LNCAP (cell line): ENCODE measurements around the gene ZNF791.

Experiments
- TF ChIP-seq, protein P1 (sequence below): fragments of 450-650 bp; IDR thresholded peaks from 2 replicates; pipeline ENCODE4 v1.5.1; 2017; ENCODE audit warnings: mild to moderate bottlenecking

ZNF791 gene

GRCh38 chr19:12610540-12611360 is at the start of gene ZNF791, which contains the start of gene ZNF490:
Gene ZNF791, plus strand, starts transcription at chr19:12610920. Its CDS starts 160 bp downstream, at chr19:12611080.
Gene ZNF490, minus strand, starts transcription at chr19:12610813. Its CDS starts 133 bp downstream, at chr19:12610680.
- TF ChIP-seq, protein P1, sequence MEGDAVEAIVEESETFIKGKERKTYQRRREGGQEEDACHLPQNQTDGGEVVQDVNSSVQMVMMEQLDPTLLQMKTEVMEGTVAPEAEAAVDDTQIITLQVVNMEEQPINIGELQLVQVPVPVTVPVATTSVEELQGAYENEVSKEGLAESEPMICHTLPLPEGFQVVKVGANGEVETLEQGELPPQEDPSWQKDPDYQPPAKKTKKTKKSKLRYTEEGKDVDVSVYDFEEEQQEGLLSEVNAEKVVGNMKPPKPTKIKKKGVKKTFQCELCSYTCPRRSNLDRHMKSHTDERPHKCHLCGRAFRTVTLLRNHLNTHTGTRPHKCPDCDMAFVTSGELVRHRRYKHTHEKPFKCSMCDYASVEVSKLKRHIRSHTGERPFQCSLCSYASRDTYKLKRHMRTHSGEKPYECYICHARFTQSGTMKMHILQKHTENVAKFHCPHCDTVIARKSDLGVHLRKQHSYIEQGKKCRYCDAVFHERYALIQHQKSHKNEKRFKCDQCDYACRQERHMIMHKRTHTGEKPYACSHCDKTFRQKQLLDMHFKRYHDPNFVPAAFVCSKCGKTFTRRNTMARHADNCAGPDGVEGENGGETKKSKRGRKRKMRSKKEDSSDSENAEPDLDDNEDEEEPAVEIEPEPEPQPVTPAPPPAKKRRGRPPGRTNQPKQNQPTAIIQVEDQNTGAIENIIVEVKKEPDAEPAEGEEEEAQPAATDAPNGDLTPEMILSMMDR: no peak

- TF ChIP-seq, protein P1: peak; percentile 98
Observed at GRCh38 chr19:12564016-12564664, 46.6 kb upstream of the ZNF791 start.

GRCh38 chr19:12567951-12568350 is 42.8 kb upstream of the ZNF791 start:
- TF ChIP-seq, protein P1: no peak

DNA sequence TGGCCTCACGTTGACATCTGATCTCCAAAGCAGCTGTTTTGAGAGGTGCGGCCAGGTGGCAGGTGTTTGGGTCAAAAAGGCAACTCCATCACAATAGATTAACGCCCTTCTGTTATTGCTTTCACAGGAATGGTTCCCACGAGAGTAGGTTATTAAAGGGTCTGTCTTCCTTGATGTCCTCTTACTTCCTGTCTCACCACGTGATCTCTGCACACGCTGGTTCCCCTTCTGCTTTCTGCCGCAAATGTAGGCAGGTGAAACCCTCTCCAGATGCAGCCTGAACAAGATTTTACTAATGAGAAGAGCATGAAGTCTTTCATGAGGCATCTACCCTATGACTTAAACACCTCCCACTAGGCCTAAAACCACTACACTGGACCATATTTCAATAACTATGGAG is 36.7 kb upstream of the ZNF791 start:
- TF ChIP-seq, protein P1: no peak

DNA sequence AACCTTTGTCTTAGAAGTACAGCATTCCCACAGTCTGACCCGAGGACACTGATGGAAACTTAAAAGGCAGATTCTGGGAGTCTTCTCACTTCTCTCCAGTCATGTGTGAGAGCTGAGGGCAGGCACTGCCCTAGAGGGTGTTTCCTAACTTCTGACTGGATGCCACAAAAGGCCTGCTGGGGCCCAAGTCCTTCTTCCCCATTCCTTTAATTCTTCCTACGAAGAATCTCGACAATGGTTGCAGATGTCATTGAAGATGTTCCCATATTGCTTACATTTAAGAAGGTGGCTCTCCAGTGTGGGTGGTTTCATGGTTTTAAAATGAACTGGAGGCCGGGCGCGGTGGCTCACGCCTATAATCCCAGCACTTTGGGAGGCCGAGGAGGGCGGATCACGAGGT is 32.1 kb upstream of the ZNF791 start:
- TF ChIP-seq, protein P1: no peak

GRCh38 chr19:12580180-12580694 is 30.5 kb upstream of the ZNF791 start:
- TF ChIP-seq, protein P1: no peak

GRCh38 chr19:12581100-12581499 is 29.6 kb upstream of the ZNF791 start:
- TF ChIP-seq, protein P1: no peak
